BE2C (cell line): Measurements from ENCODE around the gene ATP11A.
A peak's percentile ranks its signal among the peaks of the same experiment; 100 is the strongest.

Experiments used
- DNase-seq: peaks from one replicate; pipeline ENCODE4 v3.0.0-alpha.2; 2020
- H3K27me3 ChIP-seq: fragments of 250-450 bp; sonication (Bioruptor Pico); 2 replicates; pipeline ENCODE4 v1.5.1; 2020; ENCODE audit warnings: mild to moderate bottlenecking
- H3K36me3 ChIP-seq: fragments of 250-450 bp; sonication (Bioruptor Pico); 2 replicates; pipeline ENCODE4 v1.5.1; 2020; ENCODE audit warnings: mild to moderate bottlenecking
- H3K4me1 ChIP-seq: fragments of 250-450 bp; sonication (Bioruptor Pico); 2 replicates; pipeline ENCODE4 v1.5.1; 2020
- H3K4me3 ChIP-seq: 2 replicates; pipeline ENCODE4 v1.5.1; 2011; ENCODE audit warnings: low read depth, low read length
- H3K9me3 ChIP-seq: fragments of 250-450 bp; sonication (Bioruptor Pico); 2 replicates; pipeline ENCODE4 v1.5.1; 2020
- TF ChIP-seq, protein P1 (sequence below): IDR thresholded peaks from 2 replicates; pipeline ENCODE4 v1.5.1; 2012; ENCODE audit warnings: mild to moderate bottlenecking, low read depth, low read length

ATP11A gene

DNA sequence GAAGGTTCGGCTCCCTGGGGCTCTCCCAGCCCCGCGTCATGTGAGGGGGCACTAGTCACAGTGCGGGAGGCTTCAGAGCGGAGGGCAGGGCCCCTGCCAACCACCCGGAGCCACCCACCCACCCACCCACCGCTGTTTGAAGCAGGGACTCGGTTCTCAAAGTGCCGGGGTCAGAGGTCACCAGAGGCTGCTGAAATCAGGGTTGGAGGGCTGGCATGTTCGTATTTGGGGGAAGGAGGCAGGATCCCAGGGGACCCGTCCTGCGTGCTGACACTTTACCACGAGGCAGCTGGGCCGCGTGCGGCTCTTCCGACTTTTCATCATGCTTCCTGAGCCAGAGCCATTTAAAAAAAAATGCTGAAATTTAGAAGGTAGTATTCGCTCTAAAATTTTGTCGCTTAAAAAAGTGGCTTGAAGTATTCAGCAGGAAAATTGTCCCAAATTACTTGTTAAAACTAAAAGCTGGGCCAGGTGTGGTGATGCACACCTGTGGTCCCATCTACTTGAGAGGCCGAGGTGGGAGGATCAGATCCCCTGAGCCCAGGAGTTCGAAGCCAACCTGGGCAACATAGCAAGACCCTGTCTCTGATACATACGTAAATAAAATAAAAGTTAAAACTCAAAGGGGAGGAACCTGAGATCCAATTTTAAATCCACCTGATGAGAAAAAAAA is 21.2 kb downstream of the ATP11A start:
- no peak for DNase-seq
- no peaks in the 10 kb centered on the region; the same call in 1 of the 2 replicates for H3K36me3 ChIP-seq
- TF ChIP-seq, protein P1, sequence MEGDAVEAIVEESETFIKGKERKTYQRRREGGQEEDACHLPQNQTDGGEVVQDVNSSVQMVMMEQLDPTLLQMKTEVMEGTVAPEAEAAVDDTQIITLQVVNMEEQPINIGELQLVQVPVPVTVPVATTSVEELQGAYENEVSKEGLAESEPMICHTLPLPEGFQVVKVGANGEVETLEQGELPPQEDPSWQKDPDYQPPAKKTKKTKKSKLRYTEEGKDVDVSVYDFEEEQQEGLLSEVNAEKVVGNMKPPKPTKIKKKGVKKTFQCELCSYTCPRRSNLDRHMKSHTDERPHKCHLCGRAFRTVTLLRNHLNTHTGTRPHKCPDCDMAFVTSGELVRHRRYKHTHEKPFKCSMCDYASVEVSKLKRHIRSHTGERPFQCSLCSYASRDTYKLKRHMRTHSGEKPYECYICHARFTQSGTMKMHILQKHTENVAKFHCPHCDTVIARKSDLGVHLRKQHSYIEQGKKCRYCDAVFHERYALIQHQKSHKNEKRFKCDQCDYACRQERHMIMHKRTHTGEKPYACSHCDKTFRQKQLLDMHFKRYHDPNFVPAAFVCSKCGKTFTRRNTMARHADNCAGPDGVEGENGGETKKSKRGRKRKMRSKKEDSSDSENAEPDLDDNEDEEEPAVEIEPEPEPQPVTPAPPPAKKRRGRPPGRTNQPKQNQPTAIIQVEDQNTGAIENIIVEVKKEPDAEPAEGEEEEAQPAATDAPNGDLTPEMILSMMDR = no peak
- no peak overlapping the region for H3K4me3 ChIP-seq
- no peaks in the 10 kb centered on the region for H3K9me3 ChIP-seq
- peaks cover 5% of the 10 kb centered on the region for H3K4me1 ChIP-seq
- H3K27me3 ChIP-seq = no peaks in the 10 kb centered on the region

DNA sequence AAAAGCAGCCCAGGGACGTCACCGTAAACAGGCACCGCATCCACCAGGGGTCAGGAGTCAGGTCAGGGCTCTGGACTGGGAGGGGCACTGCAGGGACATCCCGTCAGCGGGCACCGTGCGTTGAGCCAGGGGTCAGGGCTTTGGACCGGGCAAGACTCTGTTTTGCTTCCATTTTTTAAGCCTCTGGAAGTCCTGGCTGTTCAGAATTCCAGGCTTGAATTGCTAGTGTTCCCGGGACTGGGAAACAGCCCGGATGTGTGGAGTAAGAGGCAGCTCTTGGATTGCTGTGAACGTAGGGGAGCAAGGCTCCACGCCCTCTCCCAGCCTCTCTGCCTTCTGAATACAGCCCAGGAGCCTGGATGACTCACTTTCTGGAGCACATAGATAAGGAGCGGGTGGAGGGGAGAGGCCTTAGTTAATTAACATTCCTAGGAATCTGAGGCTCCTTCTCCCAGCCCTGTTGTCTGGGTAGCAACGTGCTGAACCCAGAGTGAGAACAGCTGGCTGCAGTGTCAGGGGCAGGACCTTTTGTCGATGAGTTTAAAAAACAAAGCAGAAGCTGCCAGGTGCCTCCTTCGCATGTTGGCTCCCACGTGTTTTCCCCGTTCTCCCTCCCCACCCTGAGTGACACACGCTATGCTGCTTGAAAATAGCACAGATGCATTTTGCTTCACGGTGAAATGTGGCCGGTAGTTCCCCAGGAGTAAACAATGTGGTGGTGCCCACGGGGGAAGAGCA is 21.9 kb downstream of the ATP11A start:
- TF ChIP-seq, protein P1 = peak; percentile 38
- Histone ChIP-seq H3K36me3 (no peaks in the 10 kb centered on the region), H3K4me1 (peaks cover 5% of the 10 kb centered on the region), H3K4me3 (no peak overlapping the region), H3K27me3 (no peaks in the 10 kb centered on the region), H3K9me3 (no peaks in the 10 kb centered on the region)
- peak; percentile 37 for DNase-seq

DNA sequence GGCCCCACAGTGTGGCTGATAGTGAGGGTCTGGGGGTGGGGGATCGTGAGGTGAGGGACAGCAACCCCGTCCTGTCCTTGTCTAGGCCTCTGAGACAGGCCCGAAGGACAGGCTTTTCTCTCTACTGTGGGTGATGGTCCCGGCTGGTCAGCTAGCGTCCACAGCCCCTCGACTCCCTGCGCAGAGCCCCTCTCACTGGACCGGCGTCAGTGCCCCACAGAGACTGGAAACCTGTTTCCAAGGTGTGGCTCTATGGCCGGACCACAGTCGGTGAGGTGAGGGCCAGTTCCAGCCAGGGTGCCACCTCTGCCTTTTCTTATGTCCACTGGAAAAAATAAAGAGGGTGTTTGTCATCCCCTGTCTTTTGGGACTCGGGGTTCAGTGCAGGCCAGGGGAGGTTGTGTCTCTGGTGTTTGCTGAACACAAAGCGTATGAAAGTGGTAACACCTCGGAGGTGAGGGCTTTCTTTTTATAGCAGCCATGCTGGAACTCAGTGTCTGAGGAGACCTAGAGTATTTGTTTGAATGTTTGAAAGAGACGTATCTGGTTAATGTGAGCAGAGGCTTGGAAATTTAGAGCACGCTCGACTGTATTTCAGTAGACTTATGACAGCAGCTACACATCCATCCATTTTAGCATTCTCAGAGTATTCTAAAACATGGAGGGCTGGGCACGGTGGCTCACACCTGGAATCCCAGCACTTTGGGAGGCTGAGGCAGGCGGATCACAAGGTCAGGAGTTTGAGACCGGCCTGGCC is 22.8 kb downstream of the ATP11A start:
- DNase-seq = no peak
- peaks cover 5% of the 10 kb centered on the region for H3K4me1 ChIP-seq
- TF ChIP-seq, protein P1 = no peak
- H3K27me3 ChIP-seq = no peaks in the 10 kb centered on the region
- H3K4me3 ChIP-seq = no peak overlapping the region
- no peaks in the 10 kb centered on the region for H3K9me3 ChIP-seq
- H3K36me3 ChIP-seq = no peaks in the 10 kb centered on the region

DNA sequence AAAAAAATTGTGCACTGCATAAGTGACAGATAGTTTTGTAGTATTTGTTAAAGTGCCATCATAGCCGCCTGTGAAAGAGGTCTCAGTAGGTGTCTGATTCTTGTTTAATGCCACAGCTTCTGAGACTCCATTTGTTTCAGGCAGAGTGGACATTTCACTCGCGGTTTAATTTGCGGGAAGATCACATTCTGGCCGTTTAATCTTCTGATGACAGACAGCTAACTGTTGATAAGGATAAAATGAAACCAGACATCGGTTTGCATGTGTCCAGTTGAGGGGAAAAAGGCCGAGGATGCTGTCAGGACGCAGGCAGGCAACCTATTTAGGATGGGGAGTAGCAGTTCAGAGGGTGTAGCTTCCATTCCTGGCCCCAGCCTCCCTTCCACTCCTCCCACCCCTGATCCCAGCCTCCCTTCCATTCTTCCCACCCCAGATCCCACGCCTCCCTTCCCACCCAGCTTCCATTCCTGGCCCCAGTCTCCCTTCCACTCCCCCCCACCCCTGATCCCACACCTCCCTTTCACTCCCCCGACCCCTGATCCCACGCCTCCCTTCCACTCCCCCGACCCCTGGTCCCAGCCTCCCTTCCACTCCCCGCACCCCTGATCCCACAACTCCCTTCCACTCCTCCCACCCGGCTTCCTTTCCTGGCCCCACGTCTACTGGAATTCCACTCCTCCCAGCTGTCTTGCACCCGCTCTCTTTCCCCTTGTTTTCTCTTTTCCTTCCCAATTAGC is 23.8 kb downstream of the ATP11A start:
- TF ChIP-seq, protein P1 = no peak

DNA sequence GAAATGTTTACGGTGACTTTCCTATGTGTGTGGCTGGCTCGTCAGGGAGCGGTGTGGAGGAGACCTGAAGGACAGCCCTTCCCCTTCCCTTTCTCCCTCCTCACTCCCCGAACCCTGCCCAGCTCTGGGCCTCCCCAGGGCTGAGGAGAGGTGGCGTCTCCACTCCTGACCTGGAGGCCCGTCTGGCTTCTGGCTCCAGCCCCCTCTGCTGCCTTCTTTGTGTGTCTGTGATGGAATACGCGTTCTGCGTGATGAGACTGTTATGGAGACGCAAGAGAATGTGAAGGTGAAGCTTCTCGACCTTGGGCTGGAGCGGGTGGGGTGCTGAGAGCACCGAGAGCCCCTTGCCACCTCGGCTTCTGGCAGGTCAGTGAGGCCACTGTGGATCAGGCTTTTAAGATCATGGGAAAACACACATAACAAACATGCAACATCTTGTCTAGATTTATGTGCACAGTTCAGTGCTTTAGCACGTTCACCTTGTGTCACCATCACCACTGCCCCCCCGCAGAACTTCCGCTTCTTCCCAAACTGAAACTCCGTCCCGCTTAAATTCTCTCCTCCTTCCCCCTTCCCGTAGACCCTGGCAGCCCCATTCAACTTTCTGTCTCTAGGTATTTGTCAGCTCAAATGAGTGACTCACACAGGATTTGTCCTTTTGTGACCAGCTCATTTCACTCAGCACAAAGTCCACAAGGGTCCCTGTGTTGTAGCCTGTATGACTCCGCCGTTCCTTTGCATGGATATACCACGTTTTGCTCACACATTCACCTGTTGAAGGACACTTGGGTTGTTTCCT is 24.7 kb downstream of the ATP11A start:
- TF ChIP-seq, protein P1 = no peak
- Histone ChIP-seq H3K9me3 (no peaks in the 10 kb centered on the region), H3K27me3 (no peaks in the 10 kb centered on the region), H3K4me3 (no peak overlapping the region), H3K4me1 (peaks cover 5% of the 10 kb centered on the region), H3K36me3 (no peaks in the 10 kb centered on the region)
- DNase-seq = no peak

More for the DNA sequence above, 23.8 kb downstream of the ATP11A start:
- Histone ChIP-seq H3K4me1 (peaks cover 5% of the 10 kb centered on the region), H3K9me3 (no peaks in the 10 kb centered on the region), H3K27me3 (no peaks in the 10 kb centered on the region), H3K4me3 (no peak overlapping the region), H3K36me3 (no peaks in the 10 kb centered on the region)
- no peak for DNase-seq
